ENCODE results near the gene LIMS2. TPM values are rescaled to one million over a fixed set of nuclear protein-coding genes. Genes with fewer than 3 reads are reported as not detected.

The LIMS2 gene
- total and polyA plus RNA-seq, 2 experiments from 2014 or later, result 1.6 to 3.5 TPM

DNA sequence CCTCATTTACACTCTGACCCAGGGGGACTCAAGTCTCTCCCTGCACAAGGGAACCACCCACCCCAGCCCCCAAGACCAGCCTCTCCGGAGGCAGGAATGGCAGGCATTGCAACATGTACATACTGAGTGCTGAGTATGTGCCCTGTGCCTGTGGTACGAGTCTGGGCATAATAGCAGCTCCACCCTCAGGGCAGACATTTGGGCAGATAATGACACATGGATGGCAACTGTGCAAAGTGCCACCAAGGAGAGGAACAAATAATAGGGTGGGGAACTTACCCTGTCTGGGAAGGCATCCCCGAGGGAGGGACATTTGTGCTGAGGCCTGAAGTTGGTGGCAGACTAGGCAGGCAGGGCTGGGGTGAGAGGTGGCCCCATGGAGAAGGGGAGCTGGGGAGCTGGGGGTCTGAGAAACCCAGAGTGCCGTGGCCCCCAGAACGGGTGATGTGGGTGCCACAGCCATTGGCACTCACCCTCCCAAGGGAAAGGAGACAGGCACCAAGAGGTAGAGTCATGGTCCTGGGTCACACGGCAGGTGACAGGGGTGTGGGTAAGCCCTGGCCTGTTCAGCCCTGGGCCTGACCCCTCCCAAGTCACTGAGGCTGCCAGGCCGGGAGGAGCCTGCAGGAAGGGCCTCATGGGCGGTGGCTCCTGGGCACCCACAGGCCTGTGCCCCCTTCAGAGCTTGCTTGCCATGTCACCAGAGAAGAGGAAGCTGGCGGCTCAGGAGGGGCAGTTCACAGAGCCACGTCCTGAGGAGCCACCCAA, 45.0 kb downstream of the LIMS2 start (continued):
- no peak for TF ChIP-seq REST (IDR thresholded peaks at IDR 0.05; ENCODE audit: unreplicated experiment)
- TF ChIP-seq NANOG (IDR thresholded peaks at IDR 0.05; ENCODE audit: borderline replicate concordance), result no peak
- no peak for TF ChIP-seq ZNF331 (CRISPR knock-in tag; IDR thresholded peaks at IDR 0.05; ENCODE audit: low read depth)
- TF ChIP-seq POLR2AphosphoS5 (IDR thresholded peaks at IDR 0.05; ENCODE audit: low read depth), result no peak
- TF ChIP-seq, protein P1, sequence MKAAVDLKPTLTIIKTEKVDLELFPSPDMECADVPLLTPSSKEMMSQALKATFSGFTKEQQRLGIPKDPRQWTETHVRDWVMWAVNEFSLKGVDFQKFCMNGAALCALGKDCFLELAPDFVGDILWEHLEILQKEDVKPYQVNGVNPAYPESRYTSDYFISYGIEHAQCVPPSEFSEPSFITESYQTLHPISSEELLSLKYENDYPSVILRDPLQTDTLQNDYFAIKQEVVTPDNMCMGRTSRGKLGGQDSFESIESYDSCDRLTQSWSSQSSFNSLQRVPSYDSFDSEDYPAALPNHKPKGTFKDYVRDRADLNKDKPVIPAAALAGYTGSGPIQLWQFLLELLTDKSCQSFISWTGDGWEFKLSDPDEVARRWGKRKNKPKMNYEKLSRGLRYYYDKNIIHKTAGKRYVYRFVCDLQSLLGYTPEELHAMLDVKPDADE (IDR thresholded peaks at IDR 0.05), result no peak
- no peak for TF ChIP-seq EZH2 (IDR thresholded peaks at IDR 0.05; ENCODE audit: low read depth, unreplicated experiment)
- TF ChIP-seq ZNF114 (CRISPR knock-in tag; IDR thresholded peaks at IDR 0.05), result no peak

- Histone ChIP-seq H4K20me1 (replicated peaks; ENCODE audit: insufficient read depth) (no peaks in the 10 kb centered on the region), H3K4me2 (no peak overlapping the region), H3F3A (replicated peaks; ENCODE audit: low read depth) (no peaks in the 10 kb centered on the region), H3K4me3 (no peak overlapping the region), H3K27ac (ENCODE audit: low read depth) (no peak overlapping the region), H3K27me3 (ENCODE audit: insufficient read depth) (no peaks in the 10 kb centered on the region), H3K9me2 (ENCODE audit: insufficient read depth) (no peaks in the 10 kb centered on the region), H3K4me1 (ENCODE audit: insufficient read depth) (no peaks in the 10 kb centered on the region), H3K79me2 (replicated peaks; ENCODE audit: insufficient read depth) (no peaks in the 10 kb centered on the region), H2AFZ (no peak overlapping the region), H3K36me3 (ENCODE audit: insufficient read depth) (no peaks in the 10 kb centered on the region)
- DNase-seq (ENCODE audit: low spot score) (no peak), ATAC-seq (no peak)
- Mint-ChIP-seq H3K27ac (no peak overlapping the region), H3K9me3 (no peaks in the 10 kb centered on the region), H3K4me3 (no peak overlapping the region), H3K36me3 (ENCODE audit: low read depth) (no peaks in the 10 kb centered on the region), H3K4me1 (peaks cover 3% of the 10 kb centered on the region; the same call in 2 of the 3 replicates), H3K27me3 (ENCODE audit: insufficient read depth, low read depth, poor library complexity) (peaks cover 1% of the 10 kb centered on the region)
- TF ChIP-seq, protein P2, sequence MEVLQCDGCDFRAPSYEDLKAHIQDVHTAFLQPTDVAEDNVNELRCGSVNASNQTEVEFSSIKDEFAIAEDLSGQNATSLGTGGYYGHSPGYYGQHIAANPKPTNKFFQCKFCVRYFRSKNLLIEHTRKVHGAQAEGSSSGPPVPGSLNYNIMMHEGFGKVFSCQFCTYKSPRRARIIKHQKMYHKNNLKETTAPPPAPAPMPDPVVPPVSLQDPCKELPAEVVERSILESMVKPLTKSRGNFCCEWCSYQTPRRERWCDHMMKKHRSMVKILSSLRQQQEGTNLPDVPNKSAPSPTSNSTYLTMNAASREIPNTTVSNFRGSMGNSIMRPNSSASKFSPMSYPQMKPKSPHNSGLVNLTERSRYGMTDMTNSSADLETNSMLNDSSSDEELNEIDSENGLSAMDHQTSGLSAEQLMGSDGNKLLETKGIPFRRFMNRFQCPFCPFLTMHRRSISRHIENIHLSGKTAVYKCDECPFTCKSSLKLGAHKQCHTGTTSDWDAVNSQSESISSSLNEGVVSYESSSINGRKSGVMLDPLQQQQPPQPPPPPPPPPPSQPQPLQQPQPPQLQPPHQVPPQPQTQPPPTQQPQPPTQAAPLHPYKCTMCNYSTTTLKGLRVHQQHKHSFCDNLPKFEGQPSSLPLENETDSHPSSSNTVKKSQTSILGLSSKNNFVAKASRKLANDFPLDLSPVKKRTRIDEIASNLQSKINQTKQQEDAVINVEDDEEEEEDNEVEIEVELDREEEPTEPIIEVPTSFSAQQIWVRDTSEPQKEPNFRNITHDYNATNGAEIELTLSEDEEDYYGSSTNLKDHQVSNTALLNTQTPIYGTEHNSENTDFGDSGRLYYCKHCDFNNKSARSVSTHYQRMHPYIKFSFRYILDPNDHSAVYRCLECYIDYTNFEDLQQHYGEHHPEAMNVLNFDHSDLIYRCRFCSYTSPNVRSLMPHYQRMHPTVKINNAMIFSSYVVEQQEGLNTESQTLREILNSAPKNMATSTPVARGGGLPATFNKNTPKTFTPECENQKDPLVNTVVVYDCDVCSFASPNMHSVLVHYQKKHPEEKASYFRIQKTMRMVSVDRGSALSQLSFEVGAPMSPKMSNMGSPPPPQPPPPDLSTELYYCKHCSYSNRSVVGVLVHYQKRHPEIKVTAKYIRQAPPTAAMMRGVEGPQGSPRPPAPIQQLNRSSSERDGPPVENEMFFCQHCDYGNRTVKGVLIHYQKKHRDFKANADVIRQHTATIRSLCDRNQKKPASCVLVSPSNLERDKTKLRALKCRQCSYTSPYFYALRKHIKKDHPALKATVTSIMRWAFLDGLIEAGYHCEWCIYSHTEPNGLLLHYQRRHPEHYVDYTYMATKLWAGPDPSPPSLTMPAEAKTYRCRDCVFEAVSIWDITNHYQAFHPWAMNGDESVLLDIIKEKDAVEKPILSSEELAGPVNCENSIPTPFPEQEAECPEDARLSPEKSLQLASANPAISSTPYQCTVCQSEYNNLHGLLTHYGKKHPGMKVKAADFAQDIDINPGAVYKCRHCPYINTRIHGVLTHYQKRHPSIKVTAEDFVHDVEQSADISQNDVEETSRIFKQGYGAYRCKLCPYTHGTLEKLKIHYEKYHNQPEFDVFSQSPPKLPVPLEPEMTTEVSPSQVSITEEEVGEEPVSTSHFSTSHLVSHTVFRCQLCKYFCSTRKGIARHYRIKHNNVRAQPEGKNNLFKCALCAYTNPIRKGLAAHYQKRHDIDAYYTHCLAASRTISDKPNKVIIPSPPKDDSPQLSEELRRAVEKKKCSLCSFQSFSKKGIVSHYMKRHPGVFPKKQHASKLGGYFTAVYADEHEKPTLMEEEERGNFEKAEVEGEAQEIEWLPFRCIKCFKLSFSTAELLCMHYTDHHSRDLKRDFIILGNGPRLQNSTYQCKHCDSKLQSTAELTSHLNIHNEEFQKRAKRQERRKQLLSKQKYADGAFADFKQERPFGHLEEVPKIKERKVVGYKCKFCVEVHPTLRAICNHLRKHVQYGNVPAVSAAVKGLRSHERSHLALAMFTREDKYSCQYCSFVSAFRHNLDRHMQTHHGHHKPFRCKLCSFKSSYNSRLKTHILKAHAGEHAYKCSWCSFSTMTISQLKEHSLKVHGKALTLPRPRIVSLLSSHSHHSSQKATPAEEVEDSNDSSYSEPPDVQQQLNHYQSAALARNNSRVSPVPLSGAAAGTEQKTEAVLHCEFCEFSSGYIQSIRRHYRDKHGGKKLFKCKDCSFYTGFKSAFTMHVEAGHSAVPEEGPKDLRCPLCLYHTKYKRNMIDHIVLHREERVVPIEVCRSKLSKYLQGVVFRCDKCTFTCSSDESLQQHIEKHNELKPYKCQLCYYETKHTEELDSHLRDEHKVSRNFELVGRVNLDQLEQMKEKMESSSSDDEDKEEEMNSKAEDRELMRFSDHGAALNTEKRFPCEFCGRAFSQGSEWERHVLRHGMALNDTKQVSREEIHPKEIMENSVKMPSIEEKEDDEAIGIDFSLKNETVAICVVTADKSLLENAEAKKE (CRISPR knock-in tag; IDR thresholded peaks at IDR 0.05), result no peak
- TF ChIP-seq, protein P1 (IDR thresholded peaks at IDR 0.05), result no peak
- TF ChIP-seq ZNF114 (CRISPR knock-in tag; IDR thresholded peaks at IDR 0.05) (no peak), NANOG (IDR thresholded peaks at IDR 0.05; ENCODE audit: borderline replicate concordance) (no peak)
These were observed 45.7 kb downstream of the LIMS2 start for GRCh38 chr2:127629637-127630036.
